Measurements from ENCODE around the gene GPR75.

- no peak for TF ChIP-seq ZNF274 (IDR thresholded peaks at IDR 0.05; ENCODE audit: low read depth, low read length)
- TF ChIP-seq YY1 (IDR thresholded peaks at IDR 0.05; ENCODE audit: insufficient read depth, insufficient read length): no peak
Measured at GRCh38 chr2:53861824-53862223, 2.1 kb upstream of the GPR75 start.

Measured in NT2/D1 (cell line).